ENCODE results near the gene TSSC4. TPM values are rescaled to one million over a fixed set of nuclear protein-coding genes. Genes with fewer than 3 reads are reported as not detected.

Gene TSSC4
- total RNA-seq, 4 donors from 2014 or later: 13.3 to 38.9 (median 36.0) TPM

DNA sequence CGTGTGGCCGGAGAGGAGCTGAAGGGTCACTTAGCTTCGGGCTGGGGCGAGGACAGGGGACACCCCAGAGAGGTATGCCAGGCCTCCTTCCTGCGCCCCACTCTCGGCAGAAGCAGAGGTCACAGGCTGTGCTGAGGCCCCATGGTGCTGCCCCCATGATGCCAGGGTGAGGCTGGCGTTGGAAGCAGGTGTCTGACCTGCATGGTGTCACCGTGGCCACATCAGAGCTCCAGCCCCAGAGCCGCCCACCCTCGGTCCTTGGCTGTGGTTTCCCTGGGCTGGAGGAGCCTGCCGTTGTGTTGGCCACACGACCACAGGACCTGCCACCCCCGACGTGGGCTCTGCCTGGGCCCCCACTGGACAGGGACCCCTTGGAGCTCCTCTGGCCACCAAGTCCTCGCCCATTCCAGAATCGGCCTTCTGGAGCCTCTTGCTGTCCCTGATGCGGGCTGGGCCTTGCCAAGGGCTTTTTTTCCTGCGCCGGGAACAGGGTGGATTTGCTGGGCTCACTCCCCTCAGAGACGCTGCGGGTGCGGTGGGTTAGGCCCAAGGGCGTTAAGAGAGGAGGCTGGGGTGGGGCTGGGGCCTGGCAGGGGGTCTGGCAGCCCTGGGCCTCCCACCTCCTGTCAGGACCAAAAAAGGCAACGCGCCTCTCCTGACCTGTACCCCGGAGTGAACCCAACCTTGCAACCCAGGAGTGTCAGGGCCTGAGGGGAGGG is 8.2 kb upstream of the TSSC4 start:
- 82% methylated on average over 17 of the region's 26 CpGs; no CpG with 5 or more reads in 1 of the 2 donors for WGBS, 2 donors (ENCODE audit: low coverage in 1 of 2)
- peaks cover 0 to 4% (median 0%) of the 10 kb centered on the region in 4 donors for H3K36me3 ChIP-seq
- TF ChIP-seq POLR2AphosphoS5 (IDR thresholded peaks at IDR 0.05): no peak
- no peak for TF ChIP-seq CTCF (IDR thresholded peaks at IDR 0.05)
- TF ChIP-seq POLR2A (IDR thresholded peaks at IDR 0.05): no peak
- no peak for TF ChIP-seq EP300 (IDR thresholded peaks at IDR 0.05; ENCODE audit: low read depth)
- in situ Hi-C loops (cut with MboI; ENCODE audit: low pct_ligation_motif_present in 1 of 4, low pct_unique_long_range_greater_than_20kb in 1 of 4, low sequenced_read_pairs in 3 of 4) (no loop called here), intact Hi-C loops (cut with DNase I; ENCODE audit: low total_unique reads) (no loop called here)
- H3K27me3 ChIP-seq: no peaks in the 10 kb centered on the region
- H3K4me1 ChIP-seq: peaks cover 37 to 49% (median 45%) of the 10 kb centered on the region in 4 donors
- no peak for DNase-seq
- peak overlapping the region; percentile 61 to 99 (median 92) for H3K27ac ChIP-seq
- H3K9me3 ChIP-seq: no peaks in the 10 kb centered on the region
- H3K4me3 ChIP-seq: no peak overlapping the region

GRCh38 chr11:2393111-2393868 is 7.3 kb upstream of the TSSC4 start:
- no peak for TF ChIP-seq CTCF (IDR thresholded peaks at IDR 0.05)
- no peak for TF ChIP-seq EP300 (IDR thresholded peaks at IDR 0.05; ENCODE audit: low read depth)
- TF ChIP-seq POLR2AphosphoS5 (IDR thresholded peaks at IDR 0.05): no peak
- no peak for TF ChIP-seq POLR2A (IDR thresholded peaks at IDR 0.05)
- H3K36me3 ChIP-seq: peaks cover 0 to 4% (median 0%) of the 10 kb centered on the region in 4 donors

DNA sequence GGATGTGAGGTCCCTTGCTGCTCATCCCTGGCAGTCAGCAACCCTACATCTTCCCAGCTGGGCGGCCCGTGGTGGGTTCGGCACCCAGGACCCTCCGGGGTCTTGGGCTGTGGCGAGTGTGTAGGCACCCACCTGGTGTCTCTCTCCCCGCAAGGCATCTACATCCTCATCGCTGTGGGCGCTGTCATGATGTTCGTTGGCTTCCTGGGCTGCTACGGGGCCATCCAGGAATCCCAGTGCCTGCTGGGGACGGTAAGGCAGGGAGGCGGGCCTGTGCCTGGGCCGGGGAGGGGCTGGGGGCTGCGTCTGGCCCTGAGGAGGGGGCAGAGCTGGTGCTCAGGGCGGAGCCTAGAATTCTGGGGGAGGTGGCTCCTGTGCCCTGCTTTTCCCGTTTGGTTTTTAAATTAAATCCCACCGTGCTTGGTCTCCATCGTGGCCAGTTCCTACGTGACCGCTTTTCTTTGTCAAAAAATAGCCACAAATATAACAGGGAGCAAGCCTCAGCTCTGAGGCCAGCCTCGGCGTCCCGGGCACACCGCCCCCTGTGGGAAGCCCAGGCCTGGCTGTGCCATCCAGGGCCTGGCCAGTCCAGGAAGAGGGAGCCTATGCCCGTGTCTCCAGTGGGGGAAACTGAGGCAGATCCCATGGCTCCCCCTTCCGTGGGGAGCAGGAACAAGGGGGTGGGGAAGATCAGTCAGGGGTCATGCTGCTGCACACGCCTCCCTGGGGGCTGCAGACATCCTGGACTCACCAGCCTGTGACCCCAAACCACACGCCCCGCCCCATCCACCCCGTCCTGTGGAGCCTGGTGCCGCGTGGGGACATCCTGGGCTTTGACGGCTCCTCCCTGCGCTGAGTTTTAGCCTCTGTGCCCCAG is 6.4 kb upstream of the TSSC4 start:
- H3K27ac ChIP-seq: peak overlapping the region; percentile 1 to 93 (median 76)
- intact Hi-C loops (cut with DNase I; ENCODE audit: low total_unique reads): no loop called here
- H3K27me3 ChIP-seq: no peaks in the 10 kb centered on the region
- H3K4me3 ChIP-seq: no peak overlapping the region
- WGBS, 2 donors (ENCODE audit: low coverage in 1 of 2): 77% methylated on average over 25 of the region's 34 CpGs; no CpG with 5 or more reads in 1 of the 2 donors
- peaks cover 24 to 37% (median 33%) of the 10 kb centered on the region in 4 donors for H3K4me1 ChIP-seq
- no peaks in the 10 kb centered on the region for H3K9me3 ChIP-seq
- no peak for DNase-seq
- TF ChIP-seq EP300 (IDR thresholded peaks at IDR 0.05; ENCODE audit: low read depth) (no peak), CTCF (IDR thresholded peaks at IDR 0.05) (no peak), POLR2AphosphoS5 (IDR thresholded peaks at IDR 0.05) (no peak), POLR2A (IDR thresholded peaks at IDR 0.05) (no peak)
- peaks cover 0 to 4% (median 0%) of the 10 kb centered on the region in 4 donors for H3K36me3 ChIP-seq
- in situ Hi-C loops (cut with MboI; ENCODE audit: low pct_ligation_motif_present in 1 of 4, low pct_unique_long_range_greater_than_20kb in 1 of 4, low sequenced_read_pairs in 3 of 4): no loop called here

More at GRCh38 chr11:2393111-2393868, 7.3 kb upstream of the TSSC4 start:
- Histone ChIP-seq H3K9me3 (no peaks in the 10 kb centered on the region), H3K4me1 (peaks cover 28 to 40% (median 36%) of the 10 kb centered on the region in 4 donors), H3K27me3 (no peaks in the 10 kb centered on the region), H3K27ac (peak overlapping the region; percentile 61 to 99 (median 92)), H3K4me3 (no peak overlapping the region)
- DNase-seq: no peak
- in situ Hi-C loops (cut with MboI; ENCODE audit: low pct_ligation_motif_present in 1 of 4, low pct_unique_long_range_greater_than_20kb in 1 of 4, low sequenced_read_pairs in 3 of 4) (no loop called here), intact Hi-C loops (cut with DNase I; ENCODE audit: low total_unique reads) (no loop called here)
- WGBS, 2 donors (ENCODE audit: low coverage in 1 of 2): 86% methylated on average over 15 of the region's 27 CpGs; no CpG with 5 or more reads in 1 of the 2 donors
